HepG2 (cell line): Measurements from ENCODE around the gene OR1I1. TPM values are rescaled to one million over a fixed set of nuclear protein-coding genes. Genes with fewer than 3 reads are reported as not detected.
A peak's percentile ranks its signal among the peaks of the same experiment; 100 is the strongest.

Source experiments
- ARNT2 ChIP-seq: sonication (generic); formaldehyde crosslinking; IDR thresholded peaks from 2 replicates; pipeline ENCODE4 v1.8.0; 2022; ENCODE audit warnings: mild to moderate bottlenecking, low read depth, missing genetic modification reagents, moderate library complexity
- BHLHE40 ChIP-seq: IDR thresholded peaks from 2 replicates; pipeline ENCODE4 v1.6.1; 2011; ENCODE audit warnings: low read length, improper control_type of control experiment
- CBFB ChIP-seq: sonication (generic); formaldehyde crosslinking; IDR thresholded peaks from 2 replicates; pipeline ENCODE4 v1.4.0; 2020; ENCODE audit warnings: missing genetic modification reagents
- CTCF ChIP-seq: sonication (generic); formaldehyde crosslinking; IDR thresholded peaks from 2 replicates; pipeline ENCODE4 v1.5.0; 2020; ENCODE audit warnings: mild to moderate bottlenecking, missing genetic modification reagents, moderate library complexity
- DMAP1 ChIP-seq: IDR thresholded peaks from 2 replicates; pipeline ENCODE4 v1.6.1; 2016
- GATAD2A ChIP-seq: IDR thresholded peaks from 2 replicates; pipeline ENCODE4 v1.6.1; 2016
- HDAC6 ChIP-seq: fragments of 200-600 bp; sonication (generic); IDR thresholded peaks from 2 replicates; pipeline ENCODE4 v1.7.0; 2017; ENCODE audit warnings: mild to moderate bottlenecking, antibody characterized with exemption, low read length, low read depth
- HES4 ChIP-seq: sonication (generic); formaldehyde crosslinking; IDR thresholded peaks from 2 replicates; pipeline ENCODE4 v1.9.0; 2021; ENCODE audit warnings: mild to moderate bottlenecking, missing genetic modification reagents, borderline replicate concordance
- MAFK ChIP-seq, 2 experiments: IDR thresholded peaks in 1 of 2; conservative IDR thresholded peaks in 1 of 2; 2 replicates each; pipeline ENCODE4 v1.6.1; 2011; ENCODE audit warnings: improper control_type of control experiment in 2 of 2, low read length in 2 of 2
- RAD51 ChIP-seq: fragments of 450-650 bp; IDR thresholded peaks from 2 replicates; pipeline ENCODE4 v1.6.1; 2016; ENCODE audit warnings: borderline replicate concordance
- TEAD3 ChIP-seq: optimal IDR thresholded peaks from 2 replicates; pipeline ENCODE3; 2016; ENCODE audit warnings: borderline replicate concordance
- ZBTB39 ChIP-seq: sonication (generic); formaldehyde crosslinking; IDR thresholded peaks from 2 replicates; pipeline ENCODE4 v1.5.0; 2020; ENCODE audit warnings: missing genetic modification reagents
- ZBTB42 ChIP-seq: sonication (generic); formaldehyde crosslinking; IDR thresholded peaks from 2 replicates; pipeline ENCODE4 v1.5.0; 2020; ENCODE audit warnings: mild to moderate bottlenecking, missing genetic modification reagents
- ZNF136 ChIP-seq: sonication (generic); formaldehyde crosslinking; IDR thresholded peaks from 2 replicates; pipeline ENCODE4 v1.8.1; 2022; ENCODE audit warnings: low read depth, mild to moderate bottlenecking, moderate library complexity, missing genetic modification reagents
- ZNF256 ChIP-seq: sonication (generic); formaldehyde crosslinking; conservative IDR thresholded peaks from 2 replicates; pipeline ENCODE4 v1.4.0; 2020; ENCODE audit warnings: missing genetic modification reagents
- ZNF441 ChIP-seq: sonication (generic); formaldehyde crosslinking; IDR thresholded peaks from 2 replicates; pipeline ENCODE4 v1.7.0; 2021; ENCODE audit warnings: missing genetic modification reagents, borderline replicate concordance
- ZNF460 ChIP-seq: sonication (generic); formaldehyde crosslinking; IDR thresholded peaks from 2 replicates; pipeline ENCODE4 v1.5.1; 2020; ENCODE audit warnings: missing genetic modification reagents, mild to moderate bottlenecking, borderline replicate concordance
- ZNF841 ChIP-seq: sonication (generic); formaldehyde crosslinking; IDR thresholded peaks from 2 replicates; pipeline ENCODE4 v1.8.1; 2023; ENCODE audit warnings: missing genetic modification reagents, borderline replicate concordance
- polyA plus RNA-seq, 8 experiments: library from polyadenylated mRNA; depleted of rRNA in 3 of 8; stranded (reverse) in 7 of 8; unstranded in 1 of 8; fragments of >200 nt; fragmentation: Illumina TruSeq in 4 of 8; extraction: Trizol in 4 of 8; gene quantifications; 2 replicates each; pipeline versions ENCODE4 v1.2.1 to v1.2.3, GENCODE V29; 2011 to 2016; ENCODE audit warnings: low read depth in 4 of 8, missing spikeins in 1 of 8, mixed read lengths in 1 of 8; ENCODE audit not compliant: insufficient read depth in 1 of 8
- total RNA-seq, 5 experiments: library from RNA; depleted of rRNA; stranded (reverse); fragments of >200 nt; fragmentation: Illumina TruSeq; extraction: Trizol; gene quantifications; 2 replicates each; pipeline ENCODE4 v1.2.3, GENCODE V29; 2016; ENCODE audit warnings: low read depth in 1 of 5
- TF ChIP-seq, protein P1 (sequence below): sonication (generic); formaldehyde crosslinking; IDR thresholded peaks from 2 replicates; pipeline ENCODE4 v1.8.0; 2022; ENCODE audit warnings: missing genetic modification reagents, mild to moderate bottlenecking, borderline replicate concordance
- TF ChIP-seq, protein P2 (sequence below): sonication (generic); formaldehyde crosslinking; IDR thresholded peaks from 2 replicates; pipeline ENCODE4 v1.4.0; 2020; ENCODE audit warnings: missing genetic modification reagents; ENCODE audit errors: not compliant biosample characterization
- TF ChIP-seq, protein P3 (sequence below): sonication (generic); formaldehyde crosslinking; IDR thresholded peaks from 2 replicates; pipeline ENCODE4 v1.4.0; 2020; ENCODE audit warnings: mild to moderate bottlenecking, missing genetic modification reagents

OR1I1 gene
- total and polyA plus RNA-seq, 2 of the 13 experiments (the other 11 are each of a cell fraction or from before 2014, with no cell fraction given) = not detected

DNA sequence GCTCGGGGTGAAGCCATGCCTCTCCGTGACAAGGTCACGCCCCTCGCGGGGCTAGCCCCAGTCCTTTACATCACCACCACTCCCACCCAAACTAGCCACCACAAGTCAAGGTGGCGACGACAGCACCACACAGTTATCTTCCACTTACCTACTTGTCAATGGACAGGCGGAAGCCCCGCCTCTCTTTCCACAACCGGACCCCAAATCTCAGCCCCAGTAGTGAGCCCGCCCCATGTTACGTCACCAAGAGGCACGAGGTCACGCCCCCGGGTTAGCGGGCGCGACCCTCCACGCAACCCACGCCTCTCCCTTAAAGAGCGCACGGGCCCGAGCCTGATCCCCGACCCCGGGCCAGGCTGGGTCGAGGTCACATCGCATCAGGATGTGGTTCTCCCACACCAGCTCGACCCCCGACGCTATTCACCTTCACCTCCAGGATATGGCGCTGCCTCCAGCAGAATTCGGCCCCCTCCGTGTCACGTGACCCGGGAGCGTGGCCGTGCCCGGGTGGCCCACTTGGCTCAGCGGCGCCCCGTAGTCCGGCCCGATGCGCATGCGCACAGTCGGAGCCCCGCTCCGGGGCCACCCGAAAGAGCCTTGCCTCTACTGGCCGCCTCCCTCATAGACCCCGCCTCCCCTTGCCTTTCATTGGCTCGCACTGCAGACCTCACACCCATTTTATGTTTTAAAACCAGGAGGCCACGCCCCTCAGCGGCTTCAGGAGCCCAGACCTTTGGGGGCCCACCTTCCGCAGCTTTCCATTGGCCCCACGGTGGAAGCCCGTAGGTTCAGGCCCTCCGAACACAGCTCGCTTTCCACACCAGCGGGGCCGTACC lies 43.4 kb downstream of the OR1I1 start (continued):
- TF ChIP-seq, protein P1, sequence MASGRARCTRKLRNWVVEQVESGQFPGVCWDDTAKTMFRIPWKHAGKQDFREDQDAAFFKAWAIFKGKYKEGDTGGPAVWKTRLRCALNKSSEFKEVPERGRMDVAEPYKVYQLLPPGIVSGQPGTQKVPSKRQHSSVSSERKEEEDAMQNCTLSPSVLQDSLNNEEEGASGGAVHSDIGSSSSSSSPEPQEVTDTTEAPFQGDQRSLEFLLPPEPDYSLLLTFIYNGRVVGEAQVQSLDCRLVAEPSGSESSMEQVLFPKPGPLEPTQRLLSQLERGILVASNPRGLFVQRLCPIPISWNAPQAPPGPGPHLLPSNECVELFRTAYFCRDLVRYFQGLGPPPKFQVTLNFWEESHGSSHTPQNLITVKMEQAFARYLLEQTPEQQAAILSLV = 0 out of 2 replicates have a peak, but pooled peaks have one; percentile 43
- TF ChIP-seq ZNF441 (CRISPR knock-in tag) = no peak
- TF ChIP-seq, protein P2, sequence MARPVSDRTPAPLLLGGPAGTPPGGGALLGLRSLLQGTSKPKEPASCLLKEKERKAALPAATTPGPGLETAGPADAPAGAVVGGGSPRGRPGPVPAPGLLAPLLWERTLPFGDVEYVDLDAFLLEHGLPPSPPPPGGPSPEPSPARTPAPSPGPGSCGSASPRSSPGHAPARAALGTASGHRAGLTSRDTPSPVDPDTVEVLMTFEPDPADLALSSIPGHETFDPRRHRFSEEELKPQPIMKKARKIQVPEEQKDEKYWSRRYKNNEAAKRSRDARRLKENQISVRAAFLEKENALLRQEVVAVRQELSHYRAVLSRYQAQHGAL (CRISPR knock-in tag) = peak; percentile 83
- 0 out of 2 replicates have a peak, but pooled peaks have one; percentile 70 for TF ChIP-seq CBFB (CRISPR knock-in tag)
- TF ChIP-seq ZNF136 = no peak
- peak; percentile 95; the same call in 1 of the 2 replicates for TF ChIP-seq DMAP1 (CRISPR knock-in tag)
- peak; percentile 65 for TF ChIP-seq ARNT2 (CRISPR knock-in tag)
- TF ChIP-seq HDAC6 = no peak
- no peak for TF ChIP-seq ZBTB39 (CRISPR knock-in tag)
- TF ChIP-seq ZBTB42 (CRISPR knock-in tag) = 0 out of 2 replicates have a peak, but pooled peaks have one; percentile 54
- peak; percentile 47 for TF ChIP-seq TEAD3 (CRISPR knock-in tag)
- TF ChIP-seq BHLHE40 = peak; percentile 97
- TF ChIP-seq ZNF256 (CRISPR knock-in tag) = peak; percentile 70; the same call in 1 of the 2 replicates
- peak; percentile 24; the same call in 1 of the 2 replicates for TF ChIP-seq ZNF460 (CRISPR knock-in tag)
- TF ChIP-seq CTCF (CRISPR knock-in tag) = peak; percentile 45
- TF ChIP-seq, protein P3, sequence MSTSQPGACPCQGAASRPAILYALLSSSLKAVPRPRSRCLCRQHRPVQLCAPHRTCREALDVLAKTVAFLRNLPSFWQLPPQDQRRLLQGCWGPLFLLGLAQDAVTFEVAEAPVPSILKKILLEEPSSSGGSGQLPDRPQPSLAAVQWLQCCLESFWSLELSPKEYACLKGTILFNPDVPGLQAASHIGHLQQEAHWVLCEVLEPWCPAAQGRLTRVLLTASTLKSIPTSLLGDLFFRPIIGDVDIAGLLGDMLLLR (CRISPR knock-in tag) = peak; percentile 61; the same call in 1 of the 2 replicates
- no peak for TF ChIP-seq MAFK (conservative IDR thresholded peaks at IDR 0.05 in 1 of 2, IDR thresholded peaks at IDR 0.05 in 1 of 2; ENCODE audit: low read length in 2 of 2)
- TF ChIP-seq GATAD2A = peak; percentile 47
- TF ChIP-seq ZNF841 (CRISPR knock-in tag) = no peak
- TF ChIP-seq HES4 (CRISPR knock-in tag) = no peak
- TF ChIP-seq RAD51 = peak; percentile 99
